Measurements from ENCODE around the gene FAXC.
A peak's percentile ranks its signal among the peaks of the same experiment; 100 is the strongest.
"Not testable (repeated sequence)": the region's sequence is repeated elsewhere in the genome, so short reads cannot be mapped to it uniquely, and the experiment has no call there.

FAXC gene

GRCh38 chr6:99276747-99277146 is 72.7 kb downstream of the FAXC start:
- no peak for DNase-seq

- no peak for DNase-seq
Observed at GRCh38 chr6:99270826-99271225, 78.6 kb downstream of the FAXC start.

- no peak for DNase-seq
Observed at GRCh38 chr6:99270030-99270429, 79.4 kb downstream of the FAXC start.

GRCh38 chr6:99269207-99269606 is 80.3 kb downstream of the FAXC start:
- no peak for DNase-seq

GRCh38 chr6:99266996-99267395 is 82.5 kb downstream of the FAXC start:
- not testable (repeated sequence) for DNase-seq

DNA sequence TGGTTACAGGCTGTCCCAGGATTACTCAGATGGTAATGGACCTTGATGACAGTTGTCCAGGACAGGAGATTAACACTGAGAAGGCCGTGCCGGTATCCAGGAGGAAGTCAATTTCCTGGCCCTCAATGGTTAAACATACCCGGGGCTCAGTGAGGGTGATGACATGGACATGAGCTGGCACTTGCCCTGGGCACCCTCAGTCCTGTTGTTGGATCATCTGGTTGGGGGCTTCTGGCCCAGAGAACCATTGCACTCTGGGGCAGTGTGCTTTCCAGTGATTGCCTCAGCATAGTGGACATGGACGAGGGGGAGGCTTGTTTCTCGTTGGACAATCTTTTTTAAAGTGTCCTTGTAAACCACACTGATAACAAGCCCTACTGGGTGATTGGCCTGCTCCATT is 84.0 kb downstream of the FAXC start:
- DNase-seq = not testable (repeated sequence)

DNA sequence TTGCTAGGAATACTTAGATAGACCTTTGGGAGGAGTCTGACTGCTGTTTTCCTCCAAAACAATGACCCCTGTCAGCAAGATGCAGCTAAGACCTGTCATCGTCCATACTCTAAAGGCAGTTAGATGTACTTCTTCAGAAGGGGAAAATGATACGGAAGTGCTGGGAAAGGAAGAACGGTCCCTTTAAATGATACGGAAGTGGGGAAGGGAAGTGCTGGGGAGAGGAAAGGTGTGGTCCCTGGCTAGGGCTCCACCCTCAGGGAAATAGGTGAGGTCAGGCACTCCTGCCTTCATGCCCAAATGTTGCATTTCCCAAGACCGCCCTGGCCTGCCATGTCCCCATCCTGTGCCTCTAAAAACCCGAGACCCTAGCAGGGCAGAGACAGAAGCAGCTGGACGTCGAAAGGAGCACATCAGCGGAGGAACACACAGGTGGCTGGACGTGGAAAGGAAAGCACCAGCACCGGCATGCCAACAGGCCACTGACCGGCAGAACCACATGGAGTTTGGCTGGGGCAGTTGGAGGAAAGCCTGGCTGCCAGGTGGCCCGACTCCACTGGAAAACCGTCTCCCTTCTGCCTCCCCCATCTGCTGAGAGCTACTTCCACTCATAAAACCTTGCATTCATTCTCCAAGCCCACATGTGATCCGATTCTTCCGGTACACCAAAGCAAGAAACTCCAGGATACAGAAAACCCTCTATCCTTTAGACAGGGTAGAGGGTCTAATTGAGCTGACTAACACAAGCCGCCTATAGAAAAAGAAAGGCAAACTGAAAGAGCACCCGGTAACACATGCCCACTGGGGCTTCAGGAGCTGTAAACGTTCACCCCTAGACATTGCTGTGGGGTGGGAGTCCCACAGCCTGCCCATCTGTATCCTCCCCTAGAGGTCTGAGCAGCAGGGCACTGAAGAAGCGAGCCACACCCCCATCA is 94.6 kb downstream of the FAXC start:
- DNase-seq = no peak

- DNase-seq = no peak
Observed at GRCh38 chr6:99253271-99253670, 96.2 kb downstream of the FAXC start.

GRCh38 chr6:99252421-99252820 is 97.1 kb downstream of the FAXC start:
- DNase-seq = no peak

- no peak for DNase-seq
Observed at GRCh38 chr6:99250476-99250875, 99.0 kb downstream of the FAXC start.

DNA sequence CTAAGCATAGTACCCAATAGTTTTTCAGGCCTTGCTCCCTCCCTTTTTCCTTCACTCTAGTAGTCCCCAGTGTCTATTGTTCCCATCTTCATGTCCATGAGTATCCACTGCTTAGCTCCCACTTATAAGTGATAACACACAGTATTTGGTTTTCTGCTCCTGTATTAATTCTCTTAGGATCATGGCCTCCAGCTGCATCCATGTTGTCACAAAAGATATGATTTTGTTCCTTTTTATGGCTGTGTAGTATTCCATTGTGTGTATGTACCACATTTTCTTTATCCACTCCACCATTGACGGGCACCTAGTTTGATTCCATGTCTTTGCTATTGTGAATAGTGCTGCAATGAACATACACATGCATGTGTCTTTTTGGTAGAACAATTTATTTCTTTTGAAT is 102.9 kb downstream of the FAXC start:
- DNase-seq = no peak

DNA sequence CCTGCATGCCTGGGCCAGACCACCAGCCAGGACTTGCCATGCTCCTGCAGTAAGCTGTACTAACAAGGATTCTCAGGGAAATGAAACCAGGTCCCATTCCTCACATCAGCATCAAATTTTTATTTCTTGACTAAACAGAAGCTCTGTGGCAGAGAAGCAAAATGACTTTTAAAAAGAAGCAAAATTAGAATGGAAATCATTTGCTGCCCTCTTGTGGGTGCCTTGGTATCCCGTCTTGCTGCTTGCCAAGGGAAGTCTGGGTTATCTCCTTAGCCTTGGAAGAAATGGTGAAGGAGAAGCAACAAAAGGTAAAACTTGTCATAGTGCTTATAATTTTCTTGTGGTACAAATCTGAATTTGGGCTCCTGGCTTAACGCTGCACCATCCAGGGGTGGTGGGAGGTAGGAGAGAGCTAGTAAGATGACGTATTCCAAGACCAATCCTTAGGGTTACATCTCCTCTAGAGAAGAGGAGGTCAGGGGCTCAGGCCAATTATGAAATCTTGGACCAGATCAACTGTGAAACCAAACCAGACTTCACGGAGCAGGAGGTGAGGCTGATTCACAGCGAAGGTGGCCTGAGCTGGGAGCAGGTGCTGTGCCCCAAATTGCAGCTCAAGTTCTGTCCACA is 107.5 kb downstream of the FAXC start:
- peak; percentile 8 for DNase-seq

GRCh38 chr6:99236010-99236409 is 113.5 kb downstream of the FAXC start:
- no peak for DNase-seq

DNA sequence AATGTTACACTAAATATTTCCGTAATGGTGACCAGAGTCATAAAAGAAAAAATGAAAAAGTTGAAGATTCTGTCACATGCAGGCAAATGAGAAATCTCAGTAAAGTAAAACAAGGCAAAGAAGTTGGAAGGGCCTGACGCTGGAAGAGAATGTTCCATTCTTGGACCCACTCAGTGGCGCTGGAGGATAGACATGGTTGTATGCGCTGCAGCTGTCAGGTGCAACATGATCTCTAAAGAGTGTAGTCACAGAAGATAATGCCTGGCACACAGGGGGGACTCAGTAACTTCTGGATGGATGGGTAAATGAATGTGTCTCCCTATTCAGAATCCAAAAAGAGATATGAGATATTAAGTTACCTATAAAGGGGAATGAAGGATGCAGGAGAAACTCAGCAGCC is 116.3 kb downstream of the FAXC start:
- no peak for DNase-seq

DNA sequence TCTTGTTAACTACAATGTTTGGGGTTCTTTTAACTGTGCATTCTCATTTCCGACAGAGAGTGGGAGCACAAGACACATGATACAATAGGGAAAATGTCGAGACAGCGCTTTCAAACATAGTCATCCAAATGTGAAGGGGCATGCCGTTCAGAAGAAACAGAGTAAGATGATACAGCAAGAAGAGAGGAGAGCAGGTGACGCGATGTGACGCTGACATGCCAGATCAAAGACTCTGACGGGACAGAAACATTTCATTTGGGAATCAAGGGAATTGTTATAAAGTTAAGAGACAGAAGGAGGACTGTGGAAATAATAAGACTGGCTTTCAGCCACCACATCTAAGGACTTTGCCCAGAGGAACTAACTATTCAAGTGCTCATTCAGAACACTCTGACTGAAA is 117.4 kb downstream of the FAXC start:
- DNase-seq = no peak

- DNase-seq = no peak
Observed at GRCh38 chr6:99225172-99225571, 124.3 kb downstream of the FAXC start.

Data from NCI-H2029 treated with DMSO at 0.1 percent for 48 hours (cell line).